CD14-positive monocyte (primary cell): ENCODE data around the gene RASGRP2. TPM values are rescaled to one million over a fixed set of nuclear protein-coding genes. Genes with fewer than 3 reads are reported as not detected.
A peak's percentile ranks its signal among the peaks of the same experiment; 100 is the strongest.

ENCODE experiments used
- DNase-seq, 3 donors: peaks; one replicate each; pipeline ENCODE4 v3.0.0-alpha.2; 2011 to 2022
- H2AFZ ChIP-seq: 2 replicates; pipeline ENCODE4 v1.6.0; 2012; ENCODE audit warnings: mild to moderate bottlenecking, low read depth, low read length, inconsistent platforms; ENCODE audit not compliant: insufficient read depth, poor library complexity, severe bottlenecking
- H3K27ac ChIP-seq, 2 donors: 1 replicate in 1 of 2; 2 replicates in 1 of 2; pipeline ENCODE4 v1.5.1; 2012 to 2013; ENCODE audit warnings: low read length in 2 of 2, control low read depth in 1 of 2, inconsistent platforms in 1 of 2, low read depth in 1 of 2, mild to moderate bottlenecking in 1 of 2
- H3K27me3 ChIP-seq, 2 donors: one replicate each; pipeline versions ENCODE4 v1.6.0 to v1.6.1; 2011 to 2013; ENCODE audit warnings: low read length in 2 of 2; ENCODE audit not compliant: control insufficient read depth in 2 of 2, insufficient read depth in 2 of 2
- H3K36me3 ChIP-seq, 2 donors: replicated peaks in 1 of 2; 1 replicate in 1 of 2; 2 replicates in 1 of 2; pipeline versions ENCODE4 v1.5.1 to v1.6.1; 2012 to 2013; ENCODE audit warnings: low read length in 2 of 2, control low read depth in 1 of 2, inconsistent platforms in 1 of 2, mild to moderate bottlenecking in 1 of 2; ENCODE audit not compliant: insufficient read depth in 2 of 2, control insufficient read depth in 1 of 2
- H3K4me1 ChIP-seq, 2 donors: 1 replicate in 1 of 2; 2 replicates in 1 of 2; pipeline versions ENCODE4 v1.5.1 to v1.6.1; 2012 to 2013; ENCODE audit warnings: low read length in 2 of 2, control low read depth in 1 of 2, inconsistent platforms in 1 of 2, mild to moderate bottlenecking in 1 of 2, moderate library complexity in 1 of 2; ENCODE audit not compliant: insufficient read depth in 2 of 2, control insufficient read depth in 1 of 2
- H3K4me2 ChIP-seq: replicated peaks from 2 replicates; pipeline ENCODE3; 2012; ENCODE audit warnings: low read length, moderate library complexity, mild to moderate bottlenecking; ENCODE audit not compliant: poor library complexity, severe bottlenecking; ENCODE audit errors: extremely low read depth
- H3K4me3 ChIP-seq, 3 experiments: fragments of 200-600 bp in 1 of 3; sonication (generic) in 1 of 3; replicated peaks in 1 of 3; 1 replicate in 2 of 3; 2 replicates in 1 of 3; pipeline ENCODE4 v1.5.1; 2011 to 2013; ENCODE audit warnings: low read length in 3 of 3, mild to moderate bottlenecking in 3 of 3, control low read depth in 2 of 3, low read depth in 2 of 3, inconsistent platforms in 1 of 3, moderate library complexity in 1 of 3
- H3K79me2 ChIP-seq: 2 replicates; pipeline ENCODE4 v1.6.0; 2012; ENCODE audit warnings: mild to moderate bottlenecking, control low read depth, inconsistent platforms, low read length, moderate library complexity; ENCODE audit not compliant: insufficient read depth
- H3K9ac ChIP-seq: 2 replicates; pipeline ENCODE4 v1.6.0; 2017; ENCODE audit warnings: low read length, mild to moderate bottlenecking; ENCODE audit not compliant: insufficient read depth, poor library complexity, severe bottlenecking
- H3K9me3 ChIP-seq, 2 donors: replicated peaks in 1 of 2; 1 replicate in 1 of 2; 2 replicates in 1 of 2; pipeline versions ENCODE4 v1.5.1 to v1.6.1; 2012 to 2013; ENCODE audit warnings: low read length in 2 of 2, control low read depth in 1 of 2; ENCODE audit not compliant: control insufficient read depth in 1 of 2, insufficient read depth in 1 of 2
- H4K20me1 ChIP-seq: 2 replicates; pipeline ENCODE4 v1.6.0; 2012; ENCODE audit warnings: mild to moderate bottlenecking, low read length, control low read depth, moderate library complexity; ENCODE audit not compliant: insufficient read depth
- H3K27ac Mint-ChIP-seq, 7 donors: one replicate each; pipeline ENCODE4 v1.8.0; 2020; ENCODE audit warnings: mild to moderate bottlenecking in 7 of 7, mixed read lengths in 7 of 7, moderate library complexity in 6 of 7, inconsistent platforms in 2 of 7
- H3K27me3 Mint-ChIP-seq, 3 donors: one replicate each; pipeline ENCODE4 v1.8.0; 2021 to 2022; ENCODE audit warnings: low read depth in 3 of 3, mild to moderate bottlenecking in 3 of 3, mixed read lengths in 3 of 3, moderate library complexity in 3 of 3, inconsistent platforms in 1 of 3
- H3K36me3 Mint-ChIP-seq, 2 donors: one replicate each; pipeline ENCODE4 v1.8.0; 2020; ENCODE audit warnings: mixed read lengths in 2 of 2, inconsistent platforms in 1 of 2, mild to moderate bottlenecking in 1 of 2
- H3K4me1 Mint-ChIP-seq: one replicate; pipeline ENCODE4 v1.8.0; 2020; ENCODE audit warnings: mild to moderate bottlenecking, mixed read lengths
- H3K4me3 Mint-ChIP-seq, 2 donors: one replicate each; pipeline ENCODE4 v1.8.0; 2020; ENCODE audit warnings: mild to moderate bottlenecking in 2 of 2, mixed read lengths in 2 of 2, moderate library complexity in 1 of 2
- H3K9me3 Mint-ChIP-seq, 7 donors: one replicate each; pipeline ENCODE4 v1.8.0; 2020 to 2022; ENCODE audit warnings: mixed read lengths in 7 of 7, mild to moderate bottlenecking in 6 of 7, moderate library complexity in 6 of 7, inconsistent platforms in 2 of 7
- WGBS: methylation state at CpG from one replicate; pipeline ENCODE4 v1.1.5; 2013; ENCODE audit warnings: missing lambda C conversion rate; ENCODE audit not compliant: insufficient coverage; 5-methylcytosine and 5-hydroxymethylcytosine counted together
- intact Hi-C, 2 donors: fragments of 100-400 bp; cut with micrococcal nuclease; formaldehyde crosslinking; loops; one replicate each; pipeline versions ENCODE4 v1.15.0 to v1.15.1; 2023
- polyA plus RNA-seq, 3 donors: library from polyadenylated mRNA; depleted of rRNA in 1 of 3; unstranded in 2 of 3; stranded (reverse) in 1 of 3; fragments of 300-500 nt in 2 of 3; fragments of >200 nt in 1 of 3; fragmentation: Illumina TruSeq in 2 of 3; gene quantifications; 1 replicate in 2 of 3; 2 replicates in 1 of 3; pipeline ENCODE4 v1.2.3, GENCODE V29; 2012 to 2021
- TF ChIP-seq, protein P1 (sequence below): fragments of 200-600 bp; IDR thresholded peaks from one replicate; pipeline ENCODE4 v1.8.0; 2022; ENCODE audit warnings: antibody characterized with exemption, mild to moderate bottlenecking

RASGRP2 gene
- polyA plus RNA-seq, 3 donors = 67.6 to 242 (median 68.8) TPM

- peak overlapping the region in 1 of 7 donors; percentile 10 for H3K27ac Mint-ChIP-seq
- H3K9ac ChIP-seq = no peak overlapping the region
Observed at GRCh38 chr11:64789331-64790204, 45.6 kb upstream of the RASGRP2 start.

More at GRCh38 chr11:64789331-64790204, 45.6 kb upstream of the RASGRP2 start:
- no peak overlapping the region for H3K4me2 ChIP-seq
- H3K4me1 ChIP-seq = no peaks in the 10 kb centered on the region
- H3K36me3 Mint-ChIP-seq = peaks cover 41 to 47% of the 10 kb centered on the region in 2 donors
- WGBS = 95% methylated on average over 15 of the region's 15 CpGs
- H3K79me2 ChIP-seq = no peaks in the 10 kb centered on the region
- TF ChIP-seq, protein P1, sequence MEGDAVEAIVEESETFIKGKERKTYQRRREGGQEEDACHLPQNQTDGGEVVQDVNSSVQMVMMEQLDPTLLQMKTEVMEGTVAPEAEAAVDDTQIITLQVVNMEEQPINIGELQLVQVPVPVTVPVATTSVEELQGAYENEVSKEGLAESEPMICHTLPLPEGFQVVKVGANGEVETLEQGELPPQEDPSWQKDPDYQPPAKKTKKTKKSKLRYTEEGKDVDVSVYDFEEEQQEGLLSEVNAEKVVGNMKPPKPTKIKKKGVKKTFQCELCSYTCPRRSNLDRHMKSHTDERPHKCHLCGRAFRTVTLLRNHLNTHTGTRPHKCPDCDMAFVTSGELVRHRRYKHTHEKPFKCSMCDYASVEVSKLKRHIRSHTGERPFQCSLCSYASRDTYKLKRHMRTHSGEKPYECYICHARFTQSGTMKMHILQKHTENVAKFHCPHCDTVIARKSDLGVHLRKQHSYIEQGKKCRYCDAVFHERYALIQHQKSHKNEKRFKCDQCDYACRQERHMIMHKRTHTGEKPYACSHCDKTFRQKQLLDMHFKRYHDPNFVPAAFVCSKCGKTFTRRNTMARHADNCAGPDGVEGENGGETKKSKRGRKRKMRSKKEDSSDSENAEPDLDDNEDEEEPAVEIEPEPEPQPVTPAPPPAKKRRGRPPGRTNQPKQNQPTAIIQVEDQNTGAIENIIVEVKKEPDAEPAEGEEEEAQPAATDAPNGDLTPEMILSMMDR = no peak
- no peaks in the 10 kb centered on the region for H3K27me3 ChIP-seq
- H3K4me1 Mint-ChIP-seq = peaks cover 2% of the 10 kb centered on the region
- H3K9me3 ChIP-seq = no peaks in the 10 kb centered on the region
- no peaks in the 10 kb centered on the region for H3K9me3 Mint-ChIP-seq
- no peak for DNase-seq
- intact Hi-C loops = loop anchor here in 1 of 2 donors (10.0 kb wide), 1 partner anchor 55 kb away; the partner anchor contains the start of gene CDC42BPG
- no peaks in the 10 kb centered on the region for H4K20me1 ChIP-seq
- H3K4me3 ChIP-seq = no peak overlapping the region
- peaks cover 43 to 47% of the 10 kb centered on the region in 2 donors for H3K36me3 ChIP-seq
- no peak overlapping the region for H2AFZ ChIP-seq
- no peak overlapping the region for H3K27ac ChIP-seq
- H3K4me3 Mint-ChIP-seq = no peak overlapping the region
- no peaks in the 10 kb centered on the region for H3K27me3 Mint-ChIP-seq
